K562 (cell line): ENCODE data around the gene RNF144A. TPM values are rescaled to one million over a fixed set of nuclear protein-coding genes. Genes with fewer than 3 reads are reported as not detected.

Experiments
- ATAC-seq: fragments of 200-7000 bp; cut with Tn5 transposase; 3 replicates; pipeline ENCODE4 v1.9.1; 2020; ENCODE audit warnings: moderate library complexity
- BruUV-seq: library from RNA; stranded (reverse); fragments of 400-500 nt; replicated peaks from 2 replicates; lab custom pipeline; 2021; lab: Mats Ljungman, UMichigan
- CTCF ChIA-PET: fragments of 300-600 bp; formaldehyde crosslinking; extraction: SDS; loops from one replicate; lab custom pipeline; 2021; ENCODE audit warnings: low intra/inter-chr PET ratio; lab: Yijun Ruan, JAX
- POLR2A ChIA-PET: fragments of 300-600, 350-650 bp; sonication (Branson Sonifier 250); formaldehyde crosslinking; extraction: SDS; loops from one replicate; lab custom pipeline; 2021; ENCODE audit warnings: antibody characterized with exemption, inconsistent platforms; lab: Yijun Ruan, JAX
- DNase-seq, 4 experiments: peaks; one replicate each; pipeline versions ENCODE4 v3.0.0 to v3.0.0-alpha.2; 2011 to 2018; ENCODE audit warnings: low spot score in 3 of 4, mixed read lengths in 3 of 4; ENCODE audit errors: extremely low read depth in 1 of 4
- FAIRE-seq: peaks from 2 replicates; lab custom pipeline; 2011; peaks lifted over from hg19 to GRCh38; lab: Jason Lieb, UNC
- H2AFZ ChIP-seq: 2 replicates; pipeline ENCODE4 v1.6.0; 2011; ENCODE audit warnings: low read depth, low read length, control low read depth, inconsistent platforms
- H3K27ac ChIP-seq: fragments of 200-600 bp; 3 replicates; pipeline ENCODE4 v1.8.0; 2011; ENCODE audit warnings: low read depth, mild to moderate bottlenecking, control low read depth, inconsistent platforms, low read length, moderate library complexity, mixed read lengths; ENCODE audit errors: extremely low read depth
- H3K27me3 ChIP-seq, 2 experiments: fragments of 300-600 bp in 1 of 2; 2 replicates in 1 of 2; 3 replicates in 1 of 2; pipeline versions ENCODE4 v1.6.0 to v1.8.0; 2011; ENCODE audit warnings: inconsistent platforms in 2 of 2, low read length in 2 of 2, mild to moderate bottlenecking in 1 of 2, mixed read lengths in 1 of 2, moderate library complexity in 1 of 2; ENCODE audit not compliant: control insufficient read depth in 2 of 2, insufficient read depth in 2 of 2
- H3K36me3 ChIP-seq: fragments of 300-600 bp; 3 replicates; pipeline ENCODE4 v1.8.0; 2011; ENCODE audit warnings: mild to moderate bottlenecking, low read length, inconsistent platforms; ENCODE audit not compliant: control insufficient read depth, insufficient read depth
- H3K4me1 ChIP-seq, 2 experiments: fragments of 200-600 bp in 1 of 2; replicated peaks in 1 of 2; 2 replicates in 1 of 2; 3 replicates in 1 of 2; pipeline versions ENCODE4 v1.5.1 to v1.8.0; 2011; ENCODE audit warnings: inconsistent platforms in 2 of 2, low read length in 2 of 2, mild to moderate bottlenecking in 1 of 2, mixed read lengths in 1 of 2, moderate library complexity in 1 of 2; ENCODE audit not compliant: control insufficient read depth in 2 of 2, insufficient read depth in 2 of 2
- H3K4me2 ChIP-seq: 2 replicates; pipeline ENCODE4 v1.6.1; 2011; ENCODE audit warnings: low read length, control low read depth, inconsistent platforms, mixed read lengths; ENCODE audit not compliant: insufficient read depth
- H3K4me3 ChIP-seq: fragments of 200-600 bp; sonication (generic), shearing (Covaris generic); 2 replicates; pipeline ENCODE4 v1.5.1; 2016; ENCODE audit warnings: control low read depth, inconsistent platforms
- H3K79me2 ChIP-seq: fragments of 200-600 bp; 3 replicates; pipeline ENCODE4 v1.8.0; 2011; ENCODE audit warnings: low read length, inconsistent platforms; ENCODE audit not compliant: control insufficient read depth, insufficient read depth
- H3K9ac ChIP-seq, 2 experiments: 2 replicates each; pipeline versions ENCODE4 v1.6.0 to v1.6.1; 2011; ENCODE audit warnings: low read depth in 2 of 2, low read length in 2 of 2, control low read depth in 1 of 2, inconsistent platforms in 1 of 2, mild to moderate bottlenecking in 1 of 2, mixed read lengths in 1 of 2; ENCODE audit not compliant: insufficient read depth in 1 of 2
- H3K9me1 ChIP-seq: one replicate; pipeline ENCODE4 v1.6.0; 2011; ENCODE audit warnings: inconsistent platforms, mild to moderate bottlenecking, low read length, moderate library complexity; ENCODE audit not compliant: control insufficient read depth, insufficient read depth
- H3K9me3 ChIP-seq: replicated peaks from 2 replicates; pipeline ENCODE4 v1.5.1; 2011; ENCODE audit warnings: low read depth, low read length, inconsistent platforms; ENCODE audit not compliant: control insufficient read depth, insufficient read depth
- H4K20me1 ChIP-seq: replicated peaks from 2 replicates; pipeline ENCODE4 v1.6.1; 2011; ENCODE audit warnings: low read length, inconsistent platforms, mixed read lengths; ENCODE audit not compliant: control insufficient read depth, insufficient read depth
- BDP1 ChIP-seq: IDR thresholded peaks from 3 replicates; pipeline ENCODE4 v1.6.1; 2011; ENCODE audit not compliant: insufficient read length, insufficient read depth
- CCAR2 ChIP-seq: fragments of 200-400 bp; formaldehyde crosslinking; IDR thresholded peaks from 2 replicates; pipeline ENCODE4 v1.6.1; 2017; ENCODE audit warnings: mild to moderate bottlenecking, low read depth, low read length
- CSDE1 ChIP-seq, 2 experiments: fragments of 450-650 bp; IDR thresholded peaks; 2 replicates each; pipeline ENCODE4 v1.6.1; 2016; ENCODE audit warnings: mild to moderate bottlenecking in 1 of 2
- DPF2 ChIP-seq: fragments of 450-650 bp; IDR thresholded peaks from 2 replicates; pipeline ENCODE4 v1.6.1; 2016
- FIP1L1 ChIP-seq: fragments of 200-400 bp; formaldehyde crosslinking; IDR thresholded peaks from 2 replicates; pipeline ENCODE4 v1.6.1; 2018; ENCODE audit warnings: mild to moderate bottlenecking, low read depth, low read length; ENCODE audit not compliant: poor library complexity, severe bottlenecking
- HDAC1 ChIP-seq, 2 experiments: fragments of 450-650 bp; IDR thresholded peaks; 2 replicates each; pipeline ENCODE4 v1.6.1; 2016 to 2017; ENCODE audit warnings: inconsistent platforms in 1 of 2, mild to moderate bottlenecking in 1 of 2, moderate library complexity in 1 of 2
- NEUROD1 ChIP-seq: fragments of 150-350 bp; IDR thresholded peaks from 2 replicates; pipeline ENCODE4 v1.6.1; 2014; ENCODE audit warnings: borderline replicate concordance, low read length, low read depth; ENCODE audit not compliant: partially characterized antibody
- OTX1 ChIP-seq: fragments of 450-650 bp; formaldehyde crosslinking; IDR thresholded peaks from 2 replicates; pipeline ENCODE4 v1.4.0; 2022; ENCODE audit warnings: mild to moderate bottlenecking
- PHB2 ChIP-seq: fragments of 450-650 bp; IDR thresholded peaks from 2 replicates; pipeline ENCODE4 v1.6.1; 2017; ENCODE audit warnings: low read depth
- PHF8 ChIP-seq: fragments of 200-600 bp; sonication (generic); IDR thresholded peaks from 2 replicates; pipeline ENCODE4 v1.6.1; 2012; ENCODE audit warnings: mixed run types, mild to moderate bottlenecking, inconsistent platforms, low read length, moderate library complexity, borderline replicate concordance
- POLR2H ChIP-seq: IDR thresholded peaks from 2 replicates; pipeline ENCODE4 v1.6.1; 2016; ENCODE audit warnings: missing genetic modification characterization, low read depth, mild to moderate bottlenecking, control low read depth, missing compliant biosample characterization, moderate library complexity
- SP2 ChIP-seq: IDR thresholded peaks from 2 replicates; pipeline ENCODE4 v1.6.1; 2011; ENCODE audit warnings: mild to moderate bottlenecking, low read depth, low read length, moderate library complexity; ENCODE audit not compliant: poor library complexity, severe bottlenecking; ENCODE audit errors: extremely low read depth
- ZNF232 ChIP-seq: sonication (generic); formaldehyde crosslinking; IDR thresholded peaks from 2 replicates; pipeline ENCODE4 v1.8.0; 2022; ENCODE audit warnings: mild to moderate bottlenecking, missing genetic modification reagents
- ZNF444 ChIP-seq: fragments of 250-450 bp; sonication (Bioruptor Pico); IDR thresholded peaks from 2 replicates; pipeline ENCODE4 v1.4.0; 2020; ENCODE audit warnings: mild to moderate bottlenecking, moderate library complexity
- ZZZ3 ChIP-seq: fragments of 450-650 bp; IDR thresholded peaks from 2 replicates; pipeline ENCODE4 v1.6.1; 2016; ENCODE audit warnings: antibody characterized with exemption, mild to moderate bottlenecking, moderate library complexity
- WGBS: fragments of 100-300 bp; shearing (Covaris generic); methylation state at CpG from one replicate; pipeline ENCODE4 v1.1.6; 2016; ENCODE audit warnings: low coverage, mixed read lengths; ENCODE audit not compliant: insufficient coverage; ENCODE audit errors: missing lambda C conversion rate; 5-methylcytosine and 5-hydroxymethylcytosine counted together
- in situ Hi-C: fragments of 300-500 bp; cut with MboI; formaldehyde crosslinking; loops from 4 replicates; pipeline ENCODE4 v1.15.0; 2018; ENCODE audit warnings: inconsistent platforms, mixed read lengths
- intact Hi-C: fragments of 100-400 bp; cut with micrococcal nuclease; formaldehyde crosslinking; loops from 2 replicates; pipeline ENCODE4 v1.14.2; 2022
- polyA plus RNA-seq, 8 experiments: library from polyadenylated mRNA; depleted of rRNA in 4 of 8; stranded (reverse) in 5 of 8; unstranded in 3 of 8; fragments of >200 nt; fragmentation: Nextera tagmentation in 2 of 8; fragmentation: Illumina TruSeq in 1 of 8; extraction: Ambion mirVana in 2 of 8; extraction: Trizol in 1 of 8; gene quantifications; 2 replicates each; pipeline versions ENCODE4 v1.2.1 to v1.2.3, GENCODE V29; 2011 to 2014; ENCODE audit warnings: inconsistent platforms in 1 of 8, missing spikeins in 1 of 8
- total RNA-seq, 7 experiments: library from RNA; depleted of rRNA in 6 of 7; stranded (reverse); fragments of >200 nt in 6 of 7; fragmentation: Illumina TruSeq in 2 of 7; extraction: Trizol in 2 of 7; gene quantifications; 2 replicates each; pipeline versions ENCODE4 v1.2.1 to v1.2.3, GENCODE V29; 2011 to 2021; ENCODE audit warnings: low replicate concordance in 1 of 7
- TF ChIP-seq, protein P1 (sequence below): fragments of 250-450 bp; sonication (Bioruptor Pico); IDR thresholded peaks from 2 replicates; pipeline ENCODE4 v1.8.0; 2022; ENCODE audit warnings: inconsistent platforms, mild to moderate bottlenecking, moderate library complexity, borderline replicate concordance
- TF ChIP-seq, protein P2 (sequence below), 2 experiments: fragments of 450-650 bp; conservative IDR thresholded peaks; 2 replicates each; pipeline ENCODE4 v1.6.1; 2017; ENCODE audit warnings: mild to moderate bottlenecking in 2 of 2, moderate library complexity in 2 of 2
- TF ChIP-seq, protein P3 (sequence below), 2 experiments: fragments of 450-650 bp; IDR thresholded peaks; 2 replicates each; pipeline ENCODE4 v1.6.1; 2016

Gene RNF144A
- total and polyA plus RNA-seq, 9 of the 15 experiments (the other 6 are each of a cell fraction or from before 2014, with no cell fraction given): 0.96 to 11.3 (median 6.2) TPM

DNA sequence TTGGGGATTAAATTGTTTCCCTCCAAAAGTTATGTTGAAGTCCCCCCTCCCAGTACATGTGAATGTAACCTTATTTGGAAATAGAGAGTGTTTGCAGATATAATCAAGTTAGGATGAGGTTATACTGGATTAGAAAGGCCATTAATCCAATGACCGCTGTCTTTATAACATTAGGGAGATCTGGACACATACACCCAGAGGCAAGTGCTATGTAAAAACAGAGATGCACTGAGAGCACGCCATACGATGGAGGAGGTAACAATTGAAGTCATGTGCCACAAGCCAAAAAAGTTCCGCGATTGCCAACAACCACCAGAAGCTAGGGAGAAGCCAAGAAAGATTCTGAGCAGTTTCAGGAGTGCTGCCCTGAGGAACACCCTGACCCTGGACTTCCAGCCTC, 153.3 kb downstream of the RNF144A start:
- Histone ChIP-seq H3K36me3 (no peaks in the 10 kb centered on the region), H3K4me1 (no peaks in the 10 kb centered on the region; a peak in 1 of 5 replicates), H3K9me3 (no peaks in the 10 kb centered on the region; the same call in 1 of the 2 replicates), H3K9me1 (no peaks in the 10 kb centered on the region), H3K79me2 (no peaks in the 10 kb centered on the region), H3K4me3 (no peak overlapping the region), H3K27ac (no peak overlapping the region), H3K9ac (no peak overlapping the region), H4K20me1 (no peaks in the 10 kb centered on the region), H3K27me3 (peaks cover 0 to 5% of the 10 kb centered on the region in 2 experiments; a peak in 1 of 5 replicates), H2AFZ (no peak overlapping the region), H3K4me2 (no peak overlapping the region)
- intact Hi-C loops: no loop called here
- ChIA-PET POLR2A (no interaction called here), CTCF (no interaction called here)
- FAIRE-seq (no peak), DNase-seq (no peak), ATAC-seq (no peak)
- in situ Hi-C loops: no loop called here
- BruUV-seq: no TSS peak
- TF ChIP-seq ZNF444 (CRISPR knock-in tag): no peak
- no peak for TF ChIP-seq FIP1L1
- TF ChIP-seq DPF2: no peak
- TF ChIP-seq, protein P1, sequence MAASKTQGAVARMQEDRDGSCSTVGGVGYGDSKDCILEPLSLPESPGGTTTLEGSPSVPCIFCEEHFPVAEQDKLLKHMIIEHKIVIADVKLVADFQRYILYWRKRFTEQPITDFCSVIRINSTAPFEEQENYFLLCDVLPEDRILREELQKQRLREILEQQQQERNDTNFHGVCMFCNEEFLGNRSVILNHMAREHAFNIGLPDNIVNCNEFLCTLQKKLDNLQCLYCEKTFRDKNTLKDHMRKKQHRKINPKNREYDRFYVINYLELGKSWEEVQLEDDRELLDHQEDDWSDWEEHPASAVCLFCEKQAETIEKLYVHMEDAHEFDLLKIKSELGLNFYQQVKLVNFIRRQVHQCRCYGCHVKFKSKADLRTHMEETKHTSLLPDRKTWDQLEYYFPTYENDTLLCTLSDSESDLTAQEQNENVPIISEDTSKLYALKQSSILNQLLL (CRISPR knock-in tag): no peak
- TF ChIP-seq NEUROD1: no peak
- TF ChIP-seq, protein P2, sequence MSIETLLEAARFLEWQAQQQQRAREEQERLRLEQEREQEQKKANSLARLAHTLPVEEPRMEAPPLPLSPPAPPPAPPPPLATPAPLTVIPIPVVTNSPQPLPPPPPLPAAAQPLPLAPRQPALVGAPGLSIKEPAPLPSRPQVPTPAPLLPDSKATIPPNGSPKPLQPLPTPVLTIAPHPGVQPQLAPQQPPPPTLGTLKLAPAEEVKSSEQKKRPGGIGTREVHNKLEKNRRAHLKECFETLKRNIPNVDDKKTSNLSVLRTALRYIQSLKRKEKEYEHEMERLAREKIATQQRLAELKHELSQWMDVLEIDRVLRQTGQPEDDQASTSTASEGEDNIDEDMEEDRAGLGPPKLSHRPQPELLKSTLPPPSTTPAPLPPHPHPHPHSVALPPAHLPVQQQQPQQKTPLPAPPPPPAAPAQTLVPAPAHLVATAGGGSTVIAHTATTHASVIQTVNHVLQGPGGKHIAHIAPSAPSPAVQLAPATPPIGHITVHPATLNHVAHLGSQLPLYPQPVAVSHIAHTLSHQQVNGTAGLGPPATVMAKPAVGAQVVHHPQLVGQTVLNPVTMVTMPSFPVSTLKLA (conservative IDR thresholded peaks at IDR 0.05): no peak
- TF ChIP-seq, protein P3, sequence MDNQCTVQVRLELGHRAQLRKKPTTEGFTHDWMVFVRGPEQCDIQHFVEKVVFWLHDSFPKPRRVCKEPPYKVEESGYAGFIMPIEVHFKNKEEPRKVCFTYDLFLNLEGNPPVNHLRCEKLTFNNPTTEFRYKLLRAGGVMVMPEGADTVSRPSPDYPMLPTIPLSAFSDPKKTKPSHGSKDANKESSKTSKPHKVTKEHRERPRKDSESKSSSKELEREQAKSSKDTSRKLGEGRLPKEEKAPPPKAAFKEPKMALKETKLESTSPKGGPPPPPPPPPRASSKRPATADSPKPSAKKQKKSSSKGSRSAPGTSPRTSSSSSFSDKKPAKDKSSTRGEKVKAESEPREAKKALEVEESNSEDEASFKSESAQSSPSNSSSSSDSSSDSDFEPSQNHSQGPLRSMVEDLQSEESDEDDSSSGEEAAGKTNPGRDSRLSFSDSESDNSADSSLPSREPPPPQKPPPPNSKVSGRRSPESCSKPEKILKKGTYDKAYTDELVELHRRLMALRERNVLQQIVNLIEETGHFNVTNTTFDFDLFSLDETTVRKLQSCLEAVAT (IDR thresholded peaks at IDR 0.05): no peak
- TF ChIP-seq SP2: no peak
- no peak for TF ChIP-seq POLR2H
- no peak for TF ChIP-seq PHB2
- no peak for TF ChIP-seq CCAR2
- TF ChIP-seq PHF8: no peak
- TF ChIP-seq CSDE1 (IDR thresholded peaks at IDR 0.05): no peak
- TF ChIP-seq OTX1: no peak
- no peak for TF ChIP-seq HDAC1 (IDR thresholded peaks at IDR 0.05)
- TF ChIP-seq BDP1: no peak
- TF ChIP-seq ZZZ3: no peak
- no peak for TF ChIP-seq ZNF232 (CRISPR knock-in tag)
- 15% methylated on average over 5 of the region's 5 CpGs for WGBS
